ENCODE measurements around the gene CAMK2A. TPM values are rescaled to one million over a fixed set of nuclear protein-coding genes. Genes with fewer than 3 reads are reported as not detected.
A peak's percentile ranks its signal among the peaks of the same experiment; 100 is the strongest.

The CAMK2A gene
- total and polyA plus RNA-seq, 2 of the 4 experiments (the other 2 are of a cell fraction): 0.18 to 0.19 TPM

GRCh38 chr5:150320044-150320613 lies 30.6 kb upstream of the CAMK2A start (continued):
- peak; percentile 51; the same call in 1 of the 2 replicates for TF ChIP-seq RFX5 (IDR thresholded peaks at IDR 0.05; ENCODE audit: low read depth, low read length)

GRCh38 chr5:150319484-150319790 lies 29.9 kb upstream of the CAMK2A start:
- Histone ChIP-seq H3K23ac (ENCODE audit: low read depth, low read length) (peak overlapping the region; percentile 83; the same call in 1 of the 2 replicates), H3K14ac (replicated peaks; ENCODE audit: low read depth, low read length) (peak overlapping the region; percentile 95), H3K4ac (ENCODE audit: low read depth, low read length) (peak overlapping the region; percentile 99), H3K4me2 (ENCODE audit: low read depth, low read length) (no peak overlapping the region), H3K9me1 (ENCODE audit: insufficient read depth, low read length) (peaks cover 38% of the 10 kb centered on the region), H4K20me1 (ENCODE audit: insufficient read depth, low read length) (peaks cover 5% of the 10 kb centered on the region; the same call in 1 of the 2 replicates), H2BK120ac (ENCODE audit: low read depth, low read length) (peak overlapping the region; percentile 97; the same call in 1 of the 2 replicates), H3K27me3 (ENCODE audit: control insufficient read depth, insufficient read depth, low read length) (no peaks in the 10 kb centered on the region), H2BK5ac (ENCODE audit: low read depth, low read length, poor library complexity, severe bottlenecking) (peak overlapping the region; percentile 97), H4K8ac (ENCODE audit: low read depth in 2 of 2, low read length in 2 of 2) (peak overlapping the region; percentile 78 to 94; a peak in 3 of 4 replicates), H3K9ac (ENCODE audit: low read depth, low read length) (no peak overlapping the region), H3K36me3 (ENCODE audit: control insufficient read depth, insufficient read depth, low read length) (no peaks in the 10 kb centered on the region), H2AFZ (replicated peaks; ENCODE audit: low read length, poor library complexity) (peak overlapping the region; percentile 60), H3K9me3 (ENCODE audit: control insufficient read depth, insufficient read depth, low read length) (no peaks in the 10 kb centered on the region), H3K56ac (ENCODE audit: extremely low read depth, insufficient read depth, low read length) (no peak overlapping the region), H3K18ac (ENCODE audit: low read depth, low read length) (peak overlapping the region; percentile 81), H2AK5ac (ENCODE audit: low read depth, low read length) (peak overlapping the region; percentile 99), H3K27ac (ENCODE audit: insufficient read depth, low read length) (peak overlapping the region; percentile 84), H2AK9ac (replicated peaks; ENCODE audit: low read depth, low read length, poor library complexity) (peak overlapping the region; percentile 77), H2BK15ac (ENCODE audit: low read depth, low read length) (peak overlapping the region; percentile 97; the same call in 1 of the 3 replicates), H4K5ac (ENCODE audit: low read depth, low read length) (peak overlapping the region; percentile 51), H3K4me3 (ENCODE audit: insufficient read depth, low read depth, low read length) (no peak overlapping the region), H2BK20ac (ENCODE audit: low read depth, low read length) (peak overlapping the region; percentile 88), H4K91ac (ENCODE audit: insufficient read depth, low read depth, low read length) (peak overlapping the region; percentile 91; the same call in 1 of the 2 replicates), H3K79me1 (ENCODE audit: low read depth in 1 of 2, low read length in 2 of 2) (peaks cover 0 to 8% of the 10 kb centered on the region in 2 experiments; a peak in 2 of 4 replicates), H3K4me1 (ENCODE audit: control insufficient read depth, insufficient read depth, low read length) (peaks cover 31% of the 10 kb centered on the region)
- ATAC-seq (ENCODE audit: low read depth) (no peak), DNase-seq (no peak)
- BruUV-seq (replicated peaks): no TSS peak
- in situ Hi-C loops (cut with MboI; ENCODE audit: low sequenced_read_pairs) (no loop called here), intact Hi-C loops (cut with micrococcal nuclease) (no loop called here), dilution Hi-C loops (cut with HindIII; ENCODE audit: low sequenced_read_pairs, unreplicated experiment) (no loop called here)
- ChIA-PET CTCF (interaction anchor here (0.6 to 1.3 kb wide), 6 partner anchors 9 to 1239 kb away, joined by 3 to 6 read pairs (median 3); no protein-coding TSS in a partner anchor), POLR2A (ENCODE audit: unreplicated experiment) (no interaction called here)
- TF ChIP-seq CTCF (conservative IDR thresholded peaks at IDR 0.05; ENCODE audit: low read depth, low read length): no peak
- no CpG with 5 or more reads among the region's 6 CpGs for WGBS, 2 experiments (ENCODE audit: extremely low coverage in 2 of 2, insufficient read length in 1 of 2)

Data from IMR-90 (cell line).